ENCODE measurements around the gene CKAP5.

DNA sequence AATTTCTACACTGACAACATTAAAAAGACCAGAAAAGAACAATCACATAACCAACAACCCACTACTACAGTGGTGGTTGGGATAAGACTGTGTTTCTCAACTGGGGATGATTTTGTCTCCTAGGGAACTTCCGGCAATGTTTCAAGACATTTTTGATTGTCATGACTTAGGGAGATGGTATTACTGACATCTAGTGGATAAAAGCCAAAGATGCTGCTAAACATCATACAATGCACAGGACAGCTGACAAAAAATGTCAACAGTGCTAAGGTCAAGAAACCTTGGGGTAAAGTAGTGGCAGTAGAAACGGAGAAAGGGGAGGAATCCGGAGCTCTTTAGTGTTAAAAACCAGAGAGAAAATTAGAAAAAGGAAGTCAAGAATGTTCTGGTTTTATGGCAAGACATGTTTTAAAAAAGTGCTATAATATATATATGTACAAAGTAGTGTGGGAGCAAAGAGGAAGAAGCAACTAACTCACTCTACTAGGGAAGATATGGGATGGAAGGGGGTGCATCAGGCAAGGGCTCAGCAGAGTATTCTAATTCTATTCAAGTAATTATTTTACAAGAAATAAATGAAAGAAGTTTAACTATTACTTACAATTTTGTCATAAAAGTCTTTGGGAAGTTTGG lies 37.2 kb downstream of the CKAP5 start:
- TF ChIP-seq, protein P1, sequence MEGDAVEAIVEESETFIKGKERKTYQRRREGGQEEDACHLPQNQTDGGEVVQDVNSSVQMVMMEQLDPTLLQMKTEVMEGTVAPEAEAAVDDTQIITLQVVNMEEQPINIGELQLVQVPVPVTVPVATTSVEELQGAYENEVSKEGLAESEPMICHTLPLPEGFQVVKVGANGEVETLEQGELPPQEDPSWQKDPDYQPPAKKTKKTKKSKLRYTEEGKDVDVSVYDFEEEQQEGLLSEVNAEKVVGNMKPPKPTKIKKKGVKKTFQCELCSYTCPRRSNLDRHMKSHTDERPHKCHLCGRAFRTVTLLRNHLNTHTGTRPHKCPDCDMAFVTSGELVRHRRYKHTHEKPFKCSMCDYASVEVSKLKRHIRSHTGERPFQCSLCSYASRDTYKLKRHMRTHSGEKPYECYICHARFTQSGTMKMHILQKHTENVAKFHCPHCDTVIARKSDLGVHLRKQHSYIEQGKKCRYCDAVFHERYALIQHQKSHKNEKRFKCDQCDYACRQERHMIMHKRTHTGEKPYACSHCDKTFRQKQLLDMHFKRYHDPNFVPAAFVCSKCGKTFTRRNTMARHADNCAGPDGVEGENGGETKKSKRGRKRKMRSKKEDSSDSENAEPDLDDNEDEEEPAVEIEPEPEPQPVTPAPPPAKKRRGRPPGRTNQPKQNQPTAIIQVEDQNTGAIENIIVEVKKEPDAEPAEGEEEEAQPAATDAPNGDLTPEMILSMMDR (IDR thresholded peaks at IDR 0.05) = no peak
- TF ChIP-seq POLR2AphosphoS5 (IDR thresholded peaks at IDR 0.05) = no peak

All from gastroesophageal sphincter (tissue), 3 donors.